ENCODE data around the gene PRKCA.
"Not testable (repeated sequence)": the region's sequence is repeated elsewhere in the genome, so short reads cannot be mapped to it uniquely, and the experiment has no call there.

PRKCA gene

DNA sequence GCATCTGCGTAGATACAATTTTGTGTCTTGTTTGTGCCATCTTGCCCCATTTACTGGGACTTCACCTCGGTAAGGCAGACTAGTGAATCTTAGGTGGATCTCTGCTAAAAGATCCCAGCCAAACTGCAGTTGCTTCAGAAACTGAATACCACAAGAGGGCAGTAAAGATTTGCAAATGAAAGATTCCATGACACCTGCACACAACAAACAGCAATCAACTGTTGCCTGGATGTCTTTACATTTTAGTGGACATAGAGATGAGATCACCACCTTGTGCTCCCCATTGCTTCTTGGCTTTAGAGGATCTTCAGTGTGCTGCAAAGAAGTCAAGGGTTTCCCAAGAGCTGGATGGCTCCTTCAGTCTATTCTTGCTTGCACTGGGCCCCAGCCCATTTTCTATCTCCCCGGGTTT is 413.3 kb downstream of the PRKCA start:
- DNase-seq (ENCODE audit: low spot score): peak; percentile 69

DNA sequence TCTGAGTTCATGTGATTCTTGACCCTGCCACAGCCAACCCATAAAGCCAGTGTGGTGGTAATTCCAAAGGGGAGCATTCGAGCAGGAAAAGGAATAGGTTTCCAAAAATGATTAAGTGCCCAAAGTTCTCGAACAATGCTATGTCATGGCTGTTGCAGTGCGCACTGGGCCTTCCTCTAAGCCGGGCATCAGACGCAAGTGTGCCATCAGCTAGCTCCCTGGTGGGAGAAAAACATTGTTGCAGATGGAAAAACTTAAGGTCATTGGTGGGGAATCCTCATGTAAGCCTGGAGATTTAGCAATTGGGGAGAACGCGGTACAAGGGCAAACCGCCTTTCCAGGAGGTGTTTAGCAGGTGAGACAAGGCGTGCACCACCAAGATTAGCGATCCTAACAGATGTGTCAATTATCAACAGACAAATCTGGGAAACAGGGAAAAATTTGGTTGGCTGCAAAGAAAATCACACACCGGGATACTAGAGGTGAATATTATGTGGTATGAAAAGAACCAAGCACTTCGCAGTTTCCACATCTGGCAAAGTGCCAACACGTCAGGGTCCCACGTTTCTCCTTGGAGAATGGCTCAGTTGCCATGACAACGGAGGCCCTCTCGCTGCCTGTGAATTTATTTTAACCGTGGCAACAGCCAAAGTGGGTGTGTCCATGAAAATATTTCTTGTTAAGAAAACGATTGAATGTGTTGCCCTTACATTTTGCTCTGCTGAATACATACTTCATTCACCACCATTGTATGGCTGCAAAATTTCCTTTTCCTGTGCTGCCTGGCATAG is 414.0 kb downstream of the PRKCA start:
- no peak for DNase-seq (ENCODE audit: low spot score)

DNA sequence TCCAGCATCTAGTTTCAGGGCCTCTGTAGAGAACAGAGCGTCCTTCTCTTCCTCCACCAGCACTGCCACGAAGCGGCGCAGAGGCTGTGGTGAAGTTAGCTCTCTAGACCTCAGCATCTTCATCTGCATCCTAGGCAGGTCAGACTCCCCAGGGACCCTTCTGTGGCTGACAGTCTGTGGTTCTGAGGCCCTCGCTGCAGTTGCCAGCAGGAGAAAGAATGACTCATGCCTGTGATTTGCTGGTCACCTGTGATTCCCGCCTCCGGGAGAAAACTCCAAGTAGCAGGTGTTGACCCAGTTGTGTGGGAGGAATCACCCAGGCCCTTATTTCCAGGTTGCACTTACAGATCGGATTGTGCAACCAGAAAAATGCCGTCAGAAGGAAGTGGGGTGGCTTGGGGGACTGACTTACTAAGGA is 415.2 kb downstream of the PRKCA start:
- peak; percentile 72 for DNase-seq (ENCODE audit: low spot score)

DNA sequence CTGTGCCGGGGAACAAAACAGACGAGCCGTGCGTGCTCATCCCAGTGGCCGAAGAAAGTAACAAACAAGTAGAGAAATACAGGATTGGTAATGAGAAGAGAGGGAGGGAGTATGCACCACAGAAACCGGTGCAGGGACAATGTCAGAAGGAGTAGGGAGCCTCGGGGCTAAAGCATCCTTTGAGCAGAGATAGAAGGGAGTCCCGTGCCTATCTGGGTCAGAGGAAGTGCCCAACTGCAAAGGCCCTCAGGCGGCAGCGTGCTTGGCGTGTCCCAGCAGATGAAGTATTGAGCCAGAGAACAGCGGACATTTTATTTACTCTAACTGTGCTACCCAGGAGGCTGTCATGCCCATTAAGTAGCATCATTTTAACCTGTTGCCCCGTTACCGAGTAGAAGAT is 417.6 kb downstream of the PRKCA start:
- DNase-seq (ENCODE audit: low spot score): no peak

DNA sequence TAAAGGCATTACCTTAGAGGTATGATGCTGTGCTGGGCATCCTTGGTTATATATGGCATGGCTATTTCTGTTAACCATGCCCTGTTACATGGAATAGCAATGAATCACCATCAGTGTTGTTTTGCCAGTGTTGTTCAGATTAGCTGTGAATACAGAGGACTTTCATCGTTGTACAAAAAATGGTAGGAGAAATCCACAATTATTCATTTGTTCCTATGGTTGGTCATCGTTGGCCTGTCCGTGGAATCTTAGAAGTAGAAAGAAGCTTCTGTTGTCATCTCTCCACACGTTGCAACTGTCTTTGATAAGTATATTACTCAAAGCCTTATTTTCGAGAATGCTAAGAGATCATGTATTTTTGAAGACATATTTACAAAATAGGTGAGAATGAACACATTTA is 418.2 kb downstream of the PRKCA start:
- DNase-seq (ENCODE audit: low spot score): no peak

DNA sequence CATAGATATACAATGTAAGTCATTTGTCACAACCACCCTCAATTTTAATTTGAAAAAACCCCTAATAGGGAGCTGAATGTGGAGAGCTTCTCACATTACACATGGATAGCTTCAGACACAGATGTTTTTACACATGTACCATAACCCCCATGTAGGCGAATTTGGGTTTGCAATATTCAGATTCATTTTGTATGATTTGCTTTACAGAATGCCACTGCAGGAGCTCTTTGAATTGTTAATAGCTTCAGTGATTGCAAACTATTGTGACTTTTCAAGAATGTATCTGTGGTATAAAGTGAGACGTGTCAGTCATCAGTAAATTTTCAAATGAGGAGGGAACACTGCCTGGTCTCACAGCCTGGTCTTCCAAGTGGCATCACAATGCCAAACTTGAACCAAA is 419.9 kb downstream of the PRKCA start:
- no peak for DNase-seq (ENCODE audit: low spot score)

DNA sequence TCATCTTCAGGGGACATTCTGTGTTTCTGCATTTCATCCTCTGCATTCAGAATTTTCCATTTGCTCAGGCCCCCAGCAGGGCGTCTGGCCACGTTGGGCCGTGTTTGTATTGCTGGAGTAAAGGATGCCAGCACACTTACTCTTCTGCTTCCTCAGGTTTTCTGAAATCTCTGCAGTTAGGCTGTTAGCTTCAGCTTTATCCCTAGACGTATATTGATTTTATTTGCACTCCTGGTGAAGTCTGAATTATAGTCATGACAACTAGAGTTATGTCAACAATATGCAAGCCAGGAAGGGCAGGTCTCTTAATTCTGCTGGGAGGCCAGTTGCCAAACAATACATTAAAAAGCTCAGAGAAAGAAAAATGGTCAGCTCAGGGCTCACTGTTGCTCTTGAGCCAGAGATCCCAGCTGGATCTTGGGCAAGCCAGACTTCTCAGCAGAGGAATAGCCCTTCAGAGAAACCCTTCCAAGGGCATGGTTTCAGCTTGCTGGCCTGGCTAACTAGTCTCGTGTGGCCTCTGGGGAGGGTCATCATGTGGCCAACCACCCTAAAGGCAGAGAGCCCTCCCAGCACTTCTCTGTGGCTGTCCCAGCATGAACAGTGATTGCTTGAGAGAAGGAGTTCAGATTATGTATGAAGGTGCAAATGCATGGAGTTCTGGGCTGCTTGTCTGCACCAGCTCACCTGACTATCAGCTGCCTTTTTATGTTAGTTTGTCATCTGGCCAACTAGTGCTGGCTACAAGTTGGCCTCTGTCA is 422.3 kb downstream of the PRKCA start:
- no peak for DNase-seq (ENCODE audit: low spot score)

DNA sequence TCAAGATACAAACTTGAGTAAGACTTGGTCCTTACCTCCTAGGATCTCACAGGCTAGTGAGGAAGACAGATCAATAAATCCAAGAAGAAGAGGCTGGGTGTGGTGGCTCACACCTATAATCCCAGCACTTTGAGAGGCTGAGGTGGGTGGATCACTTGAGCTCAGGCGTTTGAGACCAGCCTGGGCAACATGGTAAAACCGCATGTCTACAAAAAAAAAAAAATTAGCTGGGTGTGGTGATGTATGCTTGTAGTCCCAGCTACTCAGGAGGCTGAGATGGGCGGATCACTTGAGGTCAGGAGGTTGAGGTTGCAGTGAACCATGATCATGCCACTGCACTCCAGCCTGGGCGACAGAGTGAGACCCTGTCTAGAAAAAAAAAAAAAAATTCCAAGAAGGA is 423.0 kb downstream of the PRKCA start:
- not testable (repeated sequence) for DNase-seq (ENCODE audit: low spot score)

DNA sequence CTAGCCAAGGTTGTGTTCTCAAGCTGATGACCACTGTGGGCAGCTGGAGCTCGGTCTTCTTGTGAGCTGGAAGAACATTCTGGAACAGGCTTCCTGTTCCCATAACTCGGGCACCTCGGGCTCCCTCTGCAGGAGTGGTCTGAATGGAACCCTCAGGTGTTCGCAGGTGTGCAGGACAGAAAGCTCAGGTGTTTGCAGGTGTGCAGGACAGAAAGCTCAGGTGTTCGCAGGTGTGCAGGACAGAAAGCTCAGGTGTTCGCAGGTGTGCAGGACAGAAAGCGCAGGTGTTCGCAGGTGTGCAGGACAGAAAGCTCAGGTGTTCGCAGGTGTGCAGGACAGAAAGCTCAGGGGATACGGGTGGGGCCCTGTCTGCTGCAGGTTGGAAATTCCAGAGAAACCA is 423.5 kb downstream of the PRKCA start:
- DNase-seq (ENCODE audit: low spot score): no peak

DNA sequence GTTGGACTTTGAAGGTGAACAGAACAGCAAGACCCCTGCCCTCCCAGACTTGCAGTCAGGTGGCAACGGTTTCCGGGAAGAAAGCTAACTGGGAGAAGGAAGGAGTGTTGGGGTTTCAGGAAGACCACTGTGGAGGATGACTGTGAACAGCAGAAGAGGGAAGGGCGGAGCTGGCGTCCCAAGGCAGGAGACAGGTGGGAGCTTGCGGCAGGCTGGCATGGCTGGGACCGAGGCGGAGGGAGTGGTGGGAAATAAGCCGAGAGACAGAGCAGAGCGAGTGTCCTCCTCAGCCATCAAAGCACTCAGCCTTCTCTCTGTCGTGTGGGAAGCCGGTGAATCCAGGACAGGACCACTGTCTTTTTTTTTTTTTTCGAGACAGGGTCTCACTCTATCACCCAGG is 424.0 kb downstream of the PRKCA start:
- DNase-seq (ENCODE audit: low spot score): no peak

DNA sequence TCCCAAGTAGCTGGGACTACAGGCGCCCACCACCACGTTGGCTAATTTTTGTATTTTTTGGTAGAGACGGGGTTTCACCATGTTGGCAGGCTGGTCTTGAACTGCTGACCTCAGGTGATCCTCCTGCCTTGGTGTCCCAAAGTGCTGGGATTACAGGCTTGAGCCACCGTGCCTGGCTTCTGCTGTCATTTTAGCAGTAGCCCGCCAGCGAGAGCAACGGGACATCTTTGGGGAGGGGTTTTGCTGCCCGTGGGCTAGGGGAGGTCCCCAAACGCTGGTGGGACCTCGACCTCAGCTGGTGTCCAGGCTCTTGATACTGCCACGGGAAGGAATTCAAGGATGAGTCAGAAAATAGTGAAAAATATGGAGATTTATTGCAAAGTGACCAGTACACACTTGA is 424.4 kb downstream of the PRKCA start:
- no peak for DNase-seq (ENCODE audit: low spot score)

DNA sequence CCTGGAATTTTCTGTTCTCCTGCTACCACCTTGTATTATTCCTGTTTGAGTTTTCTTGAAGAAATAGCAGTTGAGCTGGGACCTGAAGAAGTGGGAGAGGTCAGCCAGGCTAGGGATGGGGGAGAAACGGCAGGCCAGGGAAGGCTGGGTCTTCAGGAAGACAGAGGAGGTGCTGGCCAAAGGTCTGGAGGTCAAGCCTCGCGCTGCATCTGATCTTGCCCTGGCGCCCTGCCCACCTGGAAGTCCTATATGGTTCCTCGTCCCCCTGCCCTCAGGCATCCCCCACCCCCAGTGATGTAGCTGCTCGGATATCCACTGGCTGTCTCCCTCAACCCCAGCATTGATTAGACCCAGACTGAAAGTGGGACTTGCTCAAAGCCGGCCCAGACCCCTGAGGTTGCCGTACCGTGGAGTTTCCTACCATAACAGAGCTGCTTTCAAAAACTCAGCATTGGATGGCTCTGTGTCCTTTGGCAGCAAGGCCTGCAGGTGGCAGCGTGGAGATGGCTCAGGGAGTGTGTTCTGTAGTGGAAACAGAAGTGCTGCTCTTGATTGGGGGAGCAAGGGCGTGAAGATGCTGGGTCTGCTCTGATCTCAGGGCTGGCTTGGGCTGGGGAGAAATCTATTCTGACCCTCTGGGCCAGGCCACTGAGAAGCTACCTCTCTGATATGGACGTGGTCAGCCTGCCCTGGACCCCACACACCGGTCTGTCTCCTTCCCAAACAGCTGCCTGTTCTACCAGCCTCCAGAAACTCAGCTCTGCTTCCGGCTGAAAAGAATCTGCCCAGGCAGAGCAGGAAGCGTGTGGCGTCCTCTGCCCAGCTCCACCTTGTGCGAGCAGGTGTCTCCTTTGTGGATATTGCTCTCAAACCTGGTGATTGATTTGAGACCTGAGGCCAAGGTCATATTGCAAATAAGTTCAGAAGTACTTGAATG is 425.5 kb downstream of the PRKCA start:
- DNase-seq (ENCODE audit: low spot score): peak; percentile 78

DNA sequence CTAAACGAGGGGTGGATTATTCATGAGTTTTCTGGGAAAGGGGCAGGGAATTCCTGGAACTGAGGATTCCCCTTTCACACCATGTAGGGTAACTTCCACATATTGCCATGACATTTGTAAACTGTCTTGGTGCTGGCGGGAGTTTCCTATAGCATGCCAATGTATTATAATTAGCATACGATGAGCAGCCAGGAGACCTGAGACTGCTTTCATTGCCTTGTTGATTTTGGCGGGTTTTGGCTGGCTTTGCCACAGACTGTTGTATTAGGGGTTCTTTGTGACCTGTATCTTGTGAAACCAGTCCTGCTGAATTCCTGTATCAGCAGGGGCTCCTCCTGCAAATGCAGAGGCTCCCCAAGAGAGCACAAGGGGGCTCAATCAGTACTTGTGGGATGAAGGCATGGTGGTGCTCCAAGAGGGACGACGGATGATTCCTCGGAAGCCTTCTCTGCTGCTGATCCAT is 428.1 kb downstream of the PRKCA start:
- no peak for DNase-seq (ENCODE audit: low spot score)

DNA sequence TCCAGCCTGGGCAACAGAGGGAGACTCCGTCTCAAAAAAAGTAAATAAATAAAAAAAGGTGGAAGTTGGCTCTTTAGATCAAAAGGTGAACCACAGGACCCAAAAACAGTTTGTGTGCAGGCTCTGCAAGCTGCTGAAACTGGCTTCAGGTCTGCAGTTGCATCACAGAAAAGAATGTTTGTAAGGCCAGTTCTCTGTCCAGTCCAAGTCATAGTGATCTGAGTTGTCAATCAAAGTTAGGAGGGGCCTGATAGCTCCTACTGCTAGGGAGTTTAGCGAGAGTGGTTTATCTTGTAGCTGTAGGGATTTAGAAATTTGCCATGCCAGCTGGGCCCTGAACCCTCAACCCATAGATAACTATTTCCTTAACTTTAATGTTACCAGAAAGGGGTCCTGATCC is 431.3 kb downstream of the PRKCA start:
- DNase-seq (ENCODE audit: low spot score): no peak

DNA sequence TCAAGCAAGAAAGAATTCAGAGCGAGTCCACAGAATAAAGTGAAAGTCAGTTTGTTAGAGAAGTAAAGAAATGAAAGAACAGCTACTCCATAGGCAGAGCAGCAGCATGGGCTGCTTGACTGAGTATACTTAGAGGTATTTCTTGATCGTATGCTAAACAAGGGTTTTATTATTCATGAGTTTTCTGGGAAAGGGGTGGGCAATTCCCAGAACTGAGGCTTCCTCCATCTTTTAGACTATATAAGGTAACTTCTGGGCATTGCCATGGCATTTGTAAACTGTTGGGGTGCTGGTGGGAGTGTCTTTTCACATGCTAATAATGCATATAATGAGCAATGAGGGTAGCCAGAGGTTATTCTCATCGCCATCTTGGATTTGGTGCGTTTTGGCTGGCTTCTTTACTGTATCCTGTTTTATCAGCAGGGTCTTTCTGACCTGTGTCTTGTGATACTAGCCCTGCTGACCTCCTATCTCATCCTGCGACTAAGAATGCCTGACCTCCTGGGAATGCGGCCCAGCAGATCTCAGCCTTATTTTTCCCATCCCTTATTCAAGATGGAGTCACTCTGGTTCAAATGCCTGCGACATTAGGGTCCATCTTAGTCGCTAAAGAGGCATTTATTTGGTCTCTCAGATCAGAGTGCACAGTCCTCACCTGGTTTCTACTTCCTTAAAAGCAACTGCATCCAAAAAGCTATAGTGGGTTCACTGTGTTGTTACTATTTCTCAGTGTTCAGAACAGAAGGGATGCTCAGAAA is 432.0 kb downstream of the PRKCA start:
- no peak for DNase-seq (ENCODE audit: low spot score)

DNA sequence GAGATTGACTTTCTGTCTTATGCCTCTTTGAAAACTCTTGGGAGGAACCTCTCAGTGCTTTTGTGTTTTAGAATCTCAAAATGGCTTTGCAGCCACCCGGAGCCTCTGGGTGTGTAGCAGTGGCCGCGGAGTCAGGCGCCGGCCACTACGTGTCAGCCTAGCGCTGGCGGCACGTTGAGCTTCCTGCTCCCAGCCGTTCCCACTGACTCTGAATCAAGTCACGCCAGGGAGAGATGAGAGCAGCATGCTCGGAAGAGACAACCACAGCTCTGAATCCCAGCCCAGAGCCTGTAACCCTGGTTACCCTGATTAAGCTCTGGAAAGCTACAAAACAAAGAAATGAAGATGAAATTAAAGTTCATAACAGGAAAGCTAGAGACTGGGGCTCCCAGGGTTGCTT is 435.1 kb downstream of the PRKCA start:
- no peak for DNase-seq (ENCODE audit: low spot score)

DNA sequence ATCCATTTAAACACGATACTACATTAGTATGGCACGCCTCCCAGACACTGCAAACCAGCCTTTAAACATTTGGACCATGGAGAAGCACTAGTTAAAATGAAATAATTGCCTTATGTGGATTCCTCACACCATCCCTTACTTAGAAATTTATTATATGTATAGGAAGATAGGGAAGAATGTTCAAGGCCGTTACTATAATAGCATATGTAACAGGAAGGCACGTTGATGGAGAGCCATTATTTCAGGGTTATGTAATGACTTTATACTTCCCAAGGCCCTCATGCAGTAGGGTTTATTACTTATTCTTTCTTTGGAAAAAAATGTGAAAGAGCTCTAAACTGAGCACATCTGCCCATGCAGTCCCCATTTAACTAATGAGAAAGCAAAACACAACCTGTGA is 435.9 kb downstream of the PRKCA start:
- no peak for DNase-seq (ENCODE audit: low spot score)

DNA sequence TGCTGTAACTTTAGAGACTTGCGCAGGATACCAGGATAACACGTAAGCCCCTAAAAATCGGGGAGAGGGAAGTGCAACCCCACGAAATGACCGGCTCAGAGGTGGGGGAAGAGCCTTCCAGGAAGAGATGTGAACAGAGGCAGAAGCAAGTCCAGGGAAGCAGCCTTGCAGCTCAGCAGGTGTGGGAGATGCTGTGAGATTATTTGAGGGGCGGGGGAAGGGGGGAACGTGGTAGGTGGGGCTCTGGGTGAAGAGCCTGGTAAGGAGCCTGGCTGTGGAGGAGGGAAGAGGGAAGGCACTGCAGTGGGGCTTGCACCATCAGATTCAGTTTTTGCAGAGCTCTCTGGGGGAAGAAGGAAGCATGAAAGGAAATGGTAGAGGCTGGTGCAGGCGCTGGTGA is 437.1 kb downstream of the PRKCA start:
- DNase-seq (ENCODE audit: low spot score): no peak

DNA sequence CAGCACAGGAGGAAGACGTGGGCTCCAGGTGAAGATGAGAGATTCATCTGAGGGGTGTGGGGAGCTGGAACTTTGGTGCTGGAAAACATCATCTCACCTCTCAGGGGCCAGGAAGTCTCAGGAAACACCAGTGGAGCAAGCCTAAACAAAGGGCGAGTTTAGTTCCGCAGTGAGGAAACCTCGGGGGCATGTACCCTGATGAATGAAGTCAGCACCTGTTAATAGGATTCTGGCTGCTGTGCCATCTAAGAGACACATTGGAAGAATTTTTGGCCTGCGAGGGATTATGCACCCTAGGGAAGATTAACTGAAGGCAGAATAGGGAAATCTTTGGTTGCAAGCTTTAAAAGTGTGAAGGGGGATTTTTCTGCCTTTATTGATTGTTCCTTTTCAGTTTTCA is 437.8 kb downstream of the PRKCA start:
- no peak for DNase-seq (ENCODE audit: low spot score)

DNA sequence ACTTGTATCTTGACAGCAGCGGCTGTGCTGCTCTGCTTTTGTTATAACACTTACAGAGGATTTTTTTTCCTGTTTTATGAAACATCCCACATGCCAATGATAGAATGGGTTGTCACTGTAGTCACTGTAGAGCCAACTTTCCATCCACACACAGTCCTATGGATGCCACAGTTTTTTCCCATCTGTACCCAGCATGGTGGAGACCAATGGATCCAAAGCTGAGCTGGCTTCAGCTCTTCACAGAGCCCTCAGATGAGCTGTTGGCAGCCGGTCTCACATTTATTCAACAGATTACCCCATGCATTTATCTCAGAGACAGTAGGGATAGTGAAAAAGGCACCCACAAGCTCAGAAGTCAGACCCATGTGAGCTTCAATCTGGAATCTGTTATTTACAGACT is 441.1 kb downstream of the PRKCA start:
- DNase-seq (ENCODE audit: low spot score): no peak

DNA sequence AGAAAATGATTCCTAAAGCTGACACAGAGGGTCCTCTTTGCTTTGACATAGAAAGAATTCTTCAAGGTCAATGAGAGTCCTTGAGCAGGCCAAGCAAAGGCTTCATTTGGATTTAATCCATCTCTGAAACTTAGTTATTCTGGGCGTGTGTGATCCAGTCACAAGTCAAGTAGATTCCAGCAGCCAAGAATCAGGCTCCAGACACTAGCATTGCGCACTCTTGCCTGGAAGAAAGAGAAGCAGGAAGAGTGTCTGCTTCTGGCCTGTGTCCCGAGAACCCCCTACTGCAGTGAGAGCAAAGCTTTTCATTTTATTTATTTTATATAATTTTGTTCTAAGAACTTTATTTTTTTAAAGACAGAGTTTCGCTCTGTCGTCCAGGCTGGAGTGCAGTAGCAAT is 444.3 kb downstream of the PRKCA start:
- no peak for DNase-seq (ENCODE audit: low spot score)

Data from germinal center (tissue), 1 donor.